Measurements from ENCODE around the gene TIAM1.

Gene TIAM1

GRCh38 chr21:31090376-31090775 is 253.7 kb downstream of the TIAM1 start:
- no peak for TF ChIP-seq CTCF (IDR thresholded peaks at IDR 0.05; ENCODE audit: low read depth, low read length)
- DNase-seq (ENCODE audit: extremely low read depth, low read depth), result no peak

- no peak for TF ChIP-seq CTCF (IDR thresholded peaks at IDR 0.05; ENCODE audit: low read depth, low read length)
- DNase-seq (ENCODE audit: extremely low read depth, low read depth), result no peak
These were observed 255.6 kb downstream of the TIAM1 start for GRCh38 chr21:31088474-31088751.

- DNase-seq (ENCODE audit: extremely low read depth, low read depth), result no peak
- no peak for TF ChIP-seq CTCF (IDR thresholded peaks at IDR 0.05; ENCODE audit: low read depth, low read length)
These were observed 256.2 kb downstream of the TIAM1 start for GRCh38 chr21:31087639-31088473.

GRCh38 chr21:31084689-31085088 is 259.4 kb downstream of the TIAM1 start:
- TF ChIP-seq CTCF (IDR thresholded peaks at IDR 0.05; ENCODE audit: low read depth, low read length), result no peak
- no peak for DNase-seq (ENCODE audit: extremely low read depth, low read depth)

GRCh38 chr21:31078796-31079195 is 265.3 kb downstream of the TIAM1 start:
- no peak for TF ChIP-seq CTCF (IDR thresholded peaks at IDR 0.05; ENCODE audit: low read depth, low read length)
- no peak for DNase-seq (ENCODE audit: extremely low read depth, low read depth)

- no peak for TF ChIP-seq CTCF (IDR thresholded peaks at IDR 0.05; ENCODE audit: low read depth, low read length)
- no peak for DNase-seq (ENCODE audit: extremely low read depth, low read depth)
These were observed 265.8 kb downstream of the TIAM1 start for GRCh38 chr21:31078216-31078615.

- DNase-seq (ENCODE audit: extremely low read depth, low read depth), result no peak
- TF ChIP-seq CTCF (IDR thresholded peaks at IDR 0.05; ENCODE audit: low read depth, low read length), result no peak
These were observed 268.2 kb downstream of the TIAM1 start for GRCh38 chr21:31075848-31076247.
